Thyroid gland (tissue), 4 donors: ENCODE measurements around the gene ENGASE. TPM values are rescaled to one million over a fixed set of nuclear protein-coding genes. Genes with fewer than 3 reads are reported as not detected.
A peak's percentile ranks its signal among the peaks of the same experiment; 100 is the strongest.

ENCODE experiments used
- DNase-seq, 2 donors: peaks; one replicate each; pipeline ENCODE4 v3.0.0-alpha.2; 2019
- H3K27ac ChIP-seq, 3 donors: fragments of 200-600 bp; sonication (generic); 1 replicate in 2 of 3; 2 replicates in 1 of 3; pipeline ENCODE4 v1.5.1; 2016 to 2019; ENCODE audit warnings: mild to moderate bottlenecking in 1 of 3, moderate library complexity in 1 of 3
- H3K27me3 ChIP-seq: fragments of 200-600 bp; sonication (generic); one replicate; pipeline ENCODE4 v1.5.1; 2019
- H3K36me3 ChIP-seq, 2 donors: fragments of 200-600 bp; sonication (generic); one replicate each; pipeline ENCODE4 v1.5.1; 2016 to 2019
- H3K4me1 ChIP-seq, 2 donors: fragments of 200-600 bp; sonication (generic); one replicate each; pipeline ENCODE4 v1.5.1; 2017 to 2019
- H3K4me3 ChIP-seq, 3 donors: fragments of 200-600 bp; sonication (generic); replicated peaks in 1 of 3; 1 replicate in 2 of 3; 2 replicates in 1 of 3; pipeline ENCODE4 v1.5.1; 2016; ENCODE audit warnings: mild to moderate bottlenecking in 1 of 3
- H3K9me3 ChIP-seq: fragments of 200-600 bp; sonication (generic); one replicate; pipeline ENCODE4 v1.5.1; 2017
- CTCF ChIP-seq, 6 experiments: fragments of 200-600 bp in 3 of 6; fragments of 450-650 bp in 3 of 6; sonication (generic) in 3 of 6; IDR thresholded peaks; one replicate each; pipeline ENCODE4 v1.5.1; 2016 to 2019; ENCODE audit warnings: antibody characterized with exemption in 6 of 6, mild to moderate bottlenecking in 2 of 6, inconsistent platforms in 1 of 6, moderate library complexity in 1 of 6
- POLR2A ChIP-seq, 2 donors: fragments of 450-650 bp; IDR thresholded peaks; one replicate each; pipeline ENCODE4 v1.6.1; 2017; ENCODE audit warnings: antibody characterized with exemption in 2 of 2, mild to moderate bottlenecking in 2 of 2, moderate library complexity in 1 of 2
- WGBS, 2 donors: methylation state at CpG; one replicate each; pipeline ENCODE4 v1.1.5; 2017; 5-methylcytosine and 5-hydroxymethylcytosine counted together
- intact Hi-C: fragments of 100-400 bp; cut with DNase I; formaldehyde crosslinking; loops from one replicate; pipeline ENCODE4 v1.15.1; 2023
- total RNA-seq, 4 donors: library from RNA; depleted of rRNA; stranded (reverse); fragments of >200 nt; gene quantifications; one replicate each; pipeline ENCODE4 v1.2.3, GENCODE V29; 2016

Gene ENGASE
- total RNA-seq, 4 donors from 2014 or later = 23.9 to 37.1 (median 31.2) TPM

DNA sequence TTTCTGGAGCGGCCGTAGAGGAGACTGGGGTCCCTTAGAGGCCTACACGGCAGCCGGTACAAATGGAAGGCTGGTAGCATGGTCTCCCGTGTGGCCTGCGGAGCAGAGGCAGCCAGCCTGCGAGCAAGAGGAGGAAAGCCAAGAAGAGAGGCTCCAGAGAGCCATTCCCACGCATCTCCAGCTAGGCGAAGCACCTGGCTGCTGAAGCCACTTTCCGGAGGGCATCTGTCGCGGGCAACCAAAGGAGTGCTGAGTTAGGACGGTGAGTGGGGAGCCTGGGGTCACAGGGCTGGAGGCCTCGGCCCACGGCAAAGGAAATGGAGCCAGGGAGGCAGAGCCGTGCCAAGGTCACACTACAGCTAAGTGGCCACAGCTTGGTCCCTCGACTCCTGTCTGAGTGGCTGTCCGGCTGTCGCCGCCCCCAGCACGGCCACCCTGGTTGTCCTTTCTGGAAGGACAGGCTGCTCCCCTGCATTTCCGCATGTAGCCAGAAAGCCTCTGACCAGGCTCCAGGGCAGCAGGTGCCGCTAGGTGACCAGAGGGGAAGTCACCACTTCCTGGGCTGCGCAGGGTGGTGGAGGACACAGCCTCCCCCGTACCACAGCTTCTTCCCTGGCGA lies 33.7 kb downstream of the ENGASE start:
- H3K4me1 ChIP-seq = peaks cover 0 to 4% of the 10 kb centered on the region in 2 donors
- no peaks in the 10 kb centered on the region for H3K27me3 ChIP-seq
- TF ChIP-seq POLR2A (IDR thresholded peaks at IDR 0.05) (no peak), CTCF (IDR thresholded peaks at IDR 0.05) (no peak)
- H3K4me3 ChIP-seq = no peak overlapping the region
- DNase-seq = no peak
- no peak overlapping the region for H3K27ac ChIP-seq
- no peaks in the 10 kb centered on the region for H3K36me3 ChIP-seq
- intact Hi-C loops = no loop called here
- H3K9me3 ChIP-seq = no peaks in the 10 kb centered on the region
- WGBS, 2 donors = 87 to 89% methylated on average over 15 to 26 of the region's 26 CpGs

DNA sequence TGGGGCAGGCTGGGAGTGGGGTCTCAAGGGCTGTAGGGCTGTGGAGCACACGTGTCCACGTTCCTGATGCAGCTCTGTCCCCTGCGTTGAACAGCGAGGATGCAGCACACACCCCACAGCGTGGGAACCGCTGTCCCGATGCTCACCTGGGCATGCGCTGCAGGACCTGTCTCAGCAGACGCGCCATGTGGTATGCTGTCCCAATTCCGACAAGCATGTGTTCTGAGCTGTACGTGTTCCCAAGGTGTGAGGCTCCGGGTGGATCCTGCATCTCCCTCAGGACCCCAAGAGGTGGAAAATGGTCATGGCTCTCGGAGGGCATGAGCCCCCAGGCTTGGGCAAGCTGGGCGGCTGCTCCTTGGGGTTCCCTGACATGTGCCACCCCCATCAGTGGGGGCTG lies 34.2 kb downstream of the ENGASE start:
- H3K4me3 ChIP-seq = no peak overlapping the region
- intact Hi-C loops = no loop called here
- no peaks in the 10 kb centered on the region for H3K27me3 ChIP-seq
- no peak for DNase-seq
- no peaks in the 10 kb centered on the region for H3K36me3 ChIP-seq
- H3K4me1 ChIP-seq = peaks cover under 1 to 5% of the 10 kb centered on the region in 2 donors
- TF ChIP-seq POLR2A (IDR thresholded peaks at IDR 0.05) = no peak
- TF ChIP-seq CTCF (IDR thresholded peaks at IDR 0.05) = no peak
- no peaks in the 10 kb centered on the region for H3K9me3 ChIP-seq
- 92 to 100% methylated on average over 2 to 12 of the region's 15 CpGs for WGBS, 2 donors
- H3K27ac ChIP-seq = no peak overlapping the region

- Histone ChIP-seq H3K27me3 (no peaks in the 10 kb centered on the region), H3K4me1 (peaks cover 8 to 12% of the 10 kb centered on the region in 2 donors), H3K27ac (no peak overlapping the region), H3K4me3 (no peak overlapping the region), H3K9me3 (no peaks in the 10 kb centered on the region), H3K36me3 (no peaks in the 10 kb centered on the region)
- intact Hi-C loops = no loop called here
- TF ChIP-seq CTCF (IDR thresholded peaks at IDR 0.05) (peak in 1 of 6 experiments; percentile 12), POLR2A (IDR thresholded peaks at IDR 0.05) (no peak)
- no peak for DNase-seq
- 41 to 45% methylated on average over 8 to 10 of the region's 10 CpGs for WGBS, 2 donors
Observed at GRCh38 chr17:79109584-79109983, 35.0 kb downstream of the ENGASE start.

DNA sequence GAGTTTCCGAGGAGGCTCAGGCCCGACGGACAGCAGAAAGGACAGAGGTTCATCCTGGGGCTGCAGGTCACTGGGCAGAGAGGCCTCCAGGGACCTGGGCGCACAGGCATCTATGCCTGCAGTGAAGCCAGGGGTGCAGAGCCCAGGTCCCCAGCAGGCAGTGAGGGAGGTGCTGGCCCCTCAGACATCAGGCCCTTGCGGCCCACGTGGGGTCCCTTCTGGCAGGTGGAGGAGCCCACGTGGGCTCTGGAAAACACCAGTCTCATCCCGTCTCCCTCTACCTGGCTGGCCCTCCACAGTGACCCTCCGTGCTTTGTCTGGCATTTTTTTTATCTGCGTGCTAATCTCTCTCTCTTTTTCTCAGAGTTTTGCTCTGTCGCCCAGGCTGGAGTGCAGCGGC lies 36.5 kb downstream of the ENGASE start:
- Histone ChIP-seq H3K4me3 (no peak overlapping the region), H3K36me3 (no peaks in the 10 kb centered on the region), H3K4me1 (peaks cover 20 to 27% of the 10 kb centered on the region in 2 donors), H3K9me3 (no peaks in the 10 kb centered on the region), H3K27me3 (no peaks in the 10 kb centered on the region), H3K27ac (no peak overlapping the region)
- TF ChIP-seq CTCF (IDR thresholded peaks at IDR 0.05) (no peak), POLR2A (IDR thresholded peaks at IDR 0.05) (no peak)
- DNase-seq = no peak
- 87 to 94% methylated on average over 10 to 12 of the region's 12 CpGs for WGBS, 2 donors
- intact Hi-C loops = no loop called here

GRCh38 chr17:79112471-79112870 lies 37.8 kb downstream of the ENGASE start:
- Histone ChIP-seq H3K4me3 (no peak overlapping the region), H3K9me3 (no peaks in the 10 kb centered on the region), H3K4me1 (peaks cover 20 to 27% of the 10 kb centered on the region in 2 donors), H3K27ac (no peak overlapping the region), H3K27me3 (no peaks in the 10 kb centered on the region), H3K36me3 (no peaks in the 10 kb centered on the region)
- no peak for DNase-seq
- WGBS, 2 donors = 91 to 93% methylated on average over 5 to 6 of the region's 11 CpGs
- intact Hi-C loops = no loop called here
- TF ChIP-seq CTCF (IDR thresholded peaks at IDR 0.05) = no peak
- TF ChIP-seq POLR2A (IDR thresholded peaks at IDR 0.05) = no peak
